ENCODE data around the gene PRKCZ. TPM values are rescaled to one million over a fixed set of nuclear protein-coding genes. Genes with fewer than 3 reads are reported as not detected.
A peak's percentile ranks its signal among the peaks of the same experiment; 100 is the strongest.

Gene PRKCZ
- total RNA-seq, 6 experiments from 2014 or later, result 0.55 to 1.4 (median 0.95) TPM

DNA sequence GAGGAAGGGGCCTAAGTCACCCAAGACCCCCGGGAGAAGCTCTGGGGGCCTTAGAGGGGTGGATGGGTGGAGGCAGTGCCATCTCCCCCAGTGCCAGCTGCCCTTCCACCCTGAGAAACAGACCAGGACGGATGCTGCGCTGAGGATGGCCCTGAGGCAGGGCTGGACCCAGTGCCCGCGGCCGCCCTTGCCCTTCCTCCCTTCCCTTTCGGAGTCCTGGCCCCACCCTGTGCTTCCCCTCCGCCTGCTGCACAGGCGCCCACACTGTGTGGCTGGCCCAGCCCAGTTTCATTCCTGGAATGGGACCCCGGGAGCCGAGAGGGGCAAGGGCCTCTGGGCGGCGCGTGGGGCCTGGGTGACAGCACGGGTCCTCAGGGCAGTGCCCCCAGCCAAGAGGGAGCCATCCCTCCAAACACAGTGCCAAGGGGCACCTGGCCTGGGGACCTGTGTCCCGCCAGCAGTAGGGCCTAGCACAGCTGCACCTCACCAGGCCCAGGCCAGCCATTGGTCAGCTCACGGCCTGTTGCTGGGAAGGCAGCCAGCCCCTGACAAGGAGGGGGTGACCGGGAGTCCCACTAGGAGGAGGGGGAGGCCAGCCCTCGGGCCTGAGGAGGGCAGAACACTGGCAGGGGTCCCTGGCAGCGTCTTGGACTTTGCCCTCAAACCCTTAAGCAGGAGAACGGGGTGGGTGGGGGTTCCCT, 164.5 kb downstream of the PRKCZ start:
- TF ChIP-seq, protein P1, sequence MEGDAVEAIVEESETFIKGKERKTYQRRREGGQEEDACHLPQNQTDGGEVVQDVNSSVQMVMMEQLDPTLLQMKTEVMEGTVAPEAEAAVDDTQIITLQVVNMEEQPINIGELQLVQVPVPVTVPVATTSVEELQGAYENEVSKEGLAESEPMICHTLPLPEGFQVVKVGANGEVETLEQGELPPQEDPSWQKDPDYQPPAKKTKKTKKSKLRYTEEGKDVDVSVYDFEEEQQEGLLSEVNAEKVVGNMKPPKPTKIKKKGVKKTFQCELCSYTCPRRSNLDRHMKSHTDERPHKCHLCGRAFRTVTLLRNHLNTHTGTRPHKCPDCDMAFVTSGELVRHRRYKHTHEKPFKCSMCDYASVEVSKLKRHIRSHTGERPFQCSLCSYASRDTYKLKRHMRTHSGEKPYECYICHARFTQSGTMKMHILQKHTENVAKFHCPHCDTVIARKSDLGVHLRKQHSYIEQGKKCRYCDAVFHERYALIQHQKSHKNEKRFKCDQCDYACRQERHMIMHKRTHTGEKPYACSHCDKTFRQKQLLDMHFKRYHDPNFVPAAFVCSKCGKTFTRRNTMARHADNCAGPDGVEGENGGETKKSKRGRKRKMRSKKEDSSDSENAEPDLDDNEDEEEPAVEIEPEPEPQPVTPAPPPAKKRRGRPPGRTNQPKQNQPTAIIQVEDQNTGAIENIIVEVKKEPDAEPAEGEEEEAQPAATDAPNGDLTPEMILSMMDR (IDR thresholded peaks at IDR 0.05), result no peak
- Mint-ChIP-seq H3K4me1 (ENCODE audit: low read depth) (peaks cover 6% of the 10 kb centered on the region), H3K27ac (peak overlapping the region; percentile 98)

GRCh38 chr1:2215329-2215728, 165.1 kb downstream of the PRKCZ start:
- no peak overlapping the region for H3K4me3 Mint-ChIP-seq
- no peak overlapping the region for H3K27ac Mint-ChIP-seq
- TF ChIP-seq, protein P1 (IDR thresholded peaks at IDR 0.05), result no peak
- no peaks in the 10 kb centered on the region for H3K36me3 Mint-ChIP-seq (ENCODE audit: low read depth)
- DNase-seq, result no peak
- H3K4me1 Mint-ChIP-seq (ENCODE audit: low read depth), result peaks cover 6% of the 10 kb centered on the region
- no peaks in the 10 kb centered on the region for H3K9me3 Mint-ChIP-seq
- H3K27me3 Mint-ChIP-seq (ENCODE audit: insufficient read depth), result no peaks in the 10 kb centered on the region

More for the DNA sequence above, 164.5 kb downstream of the PRKCZ start:
- no peak overlapping the region for H3K4me3 Mint-ChIP-seq
- H3K9me3 Mint-ChIP-seq, result no peaks in the 10 kb centered on the region
- H3K36me3 Mint-ChIP-seq (ENCODE audit: low read depth), result no peaks in the 10 kb centered on the region
- no peak for DNase-seq
- no peaks in the 10 kb centered on the region for H3K27me3 Mint-ChIP-seq (ENCODE audit: insufficient read depth)

GRCh38 chr1:2215909-2216766, 165.9 kb downstream of the PRKCZ start:
- Mint-ChIP-seq H3K4me3 (no peak overlapping the region), H3K27me3 (ENCODE audit: insufficient read depth) (no peaks in the 10 kb centered on the region), H3K4me1 (ENCODE audit: low read depth) (peaks cover 6% of the 10 kb centered on the region), H3K27ac (no peak overlapping the region), H3K36me3 (ENCODE audit: low read depth) (no peaks in the 10 kb centered on the region), H3K9me3 (no peaks in the 10 kb centered on the region)
- no peak for DNase-seq
- TF ChIP-seq, protein P1 (IDR thresholded peaks at IDR 0.05), result no peak

GRCh38 chr1:2216767-2217058, 166.5 kb downstream of the PRKCZ start:
- Mint-ChIP-seq H3K9me3 (no peaks in the 10 kb centered on the region), H3K4me3 (no peak overlapping the region), H3K27ac (no peak overlapping the region), H3K27me3 (ENCODE audit: insufficient read depth) (no peaks in the 10 kb centered on the region; the same call in 1 of the 2 replicates), H3K36me3 (ENCODE audit: low read depth) (no peaks in the 10 kb centered on the region), H3K4me1 (ENCODE audit: low read depth) (peaks cover 6% of the 10 kb centered on the region)
- no peak for DNase-seq
- TF ChIP-seq, protein P1 (IDR thresholded peaks at IDR 0.05), result no peak

DNA sequence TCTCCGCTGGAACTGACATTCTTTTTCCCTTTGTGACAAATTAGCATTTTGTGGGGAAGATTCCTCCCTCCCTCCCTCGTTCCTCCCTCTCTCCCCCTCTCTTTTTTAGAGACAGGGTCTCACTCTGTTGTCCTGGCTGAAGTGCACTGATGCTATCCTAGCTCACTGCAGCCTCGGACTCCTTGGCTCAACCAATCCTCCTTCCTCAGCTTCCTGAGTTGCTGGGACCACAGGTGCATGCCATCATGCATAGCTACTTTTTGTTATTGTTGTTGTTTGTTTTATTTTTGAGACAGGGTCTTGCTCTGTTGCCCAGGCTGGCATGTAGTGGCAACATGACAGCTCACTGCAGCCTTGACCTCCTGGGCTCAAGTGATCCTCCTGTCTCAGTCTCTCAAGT, 171.1 kb downstream of the PRKCZ start:
- Mint-ChIP-seq H3K4me1 (ENCODE audit: low read depth) (no peaks in the 10 kb centered on the region; the same call in 1 of the 2 replicates), H3K27ac (no peak overlapping the region), H3K9me3 (no peaks in the 10 kb centered on the region), H3K36me3 (ENCODE audit: low read depth) (no peaks in the 10 kb centered on the region), H3K27me3 (ENCODE audit: insufficient read depth) (peaks cover 4% of the 10 kb centered on the region), H3K4me3 (no peak overlapping the region)
- no peak for DNase-seq
- TF ChIP-seq, protein P1 (IDR thresholded peaks at IDR 0.05), result no peak

Data from HFFc6 (cell line).